Neural cell (in vitro differentiated cells): ENCODE results near the gene SF3B5.

Source experiments
- EP300 ChIP-seq: fragments of 450-650 bp; conservative IDR thresholded peaks from 2 replicates; pipeline ENCODE4 v1.6.1; 2014; ENCODE audit warnings: antibody characterized with exemption, mild to moderate bottlenecking, moderate library complexity; ENCODE audit not compliant: poor library complexity, severe bottlenecking
- EZH2 ChIP-seq: fragments of 200-600, 300-800 bp; shearing (Covaris generic), sonication (generic); IDR thresholded peaks from 2 replicates; pipeline ENCODE4 v1.6.1; 2014; ENCODE audit warnings: antibody characterized with exemption, low read length, borderline replicate concordance, mild to moderate bottlenecking; ENCODE audit not compliant: insufficient read depth, poor library complexity, severe bottlenecking
- MXI1 ChIP-seq: fragments of 450-650 bp; conservative IDR thresholded peaks from 2 replicates; pipeline ENCODE4 v1.6.1; 2014; ENCODE audit warnings: antibody characterized with exemption, mild to moderate bottlenecking; ENCODE audit not compliant: poor library complexity, severe bottlenecking
- POLR2AphosphoS5 ChIP-seq: IDR thresholded peaks from 2 replicates; pipeline ENCODE4 v1.6.1; 2012
- RAD21 ChIP-seq: fragments of 450-650 bp; conservative IDR thresholded peaks from 2 replicates; pipeline ENCODE4 v1.6.1; 2014; ENCODE audit warnings: antibody characterized with exemption, mild to moderate bottlenecking, moderate library complexity
- SMC3 ChIP-seq: fragments of 450-650 bp; conservative IDR thresholded peaks from 2 replicates; pipeline ENCODE4 v1.6.1; 2014; ENCODE audit warnings: antibody characterized with exemption, mild to moderate bottlenecking, moderate library complexity; ENCODE audit not compliant: poor library complexity
- TAF1 ChIP-seq: IDR thresholded peaks from 2 replicates; pipeline ENCODE4 v1.6.1; 2012; ENCODE audit warnings: low read depth
- TF ChIP-seq, protein P1 (sequence below): fragments of 450-650 bp; IDR thresholded peaks from 2 replicates; pipeline ENCODE4 v1.5.1; 2014; ENCODE audit warnings: antibody characterized with exemption, mild to moderate bottlenecking, moderate library complexity; ENCODE audit not compliant: poor library complexity, severe bottlenecking
- TF ChIP-seq, protein P2 (sequence below): IDR thresholded peaks from 2 replicates; pipeline ENCODE4 v1.6.1; 2012; ENCODE audit warnings: borderline replicate concordance

DNA sequence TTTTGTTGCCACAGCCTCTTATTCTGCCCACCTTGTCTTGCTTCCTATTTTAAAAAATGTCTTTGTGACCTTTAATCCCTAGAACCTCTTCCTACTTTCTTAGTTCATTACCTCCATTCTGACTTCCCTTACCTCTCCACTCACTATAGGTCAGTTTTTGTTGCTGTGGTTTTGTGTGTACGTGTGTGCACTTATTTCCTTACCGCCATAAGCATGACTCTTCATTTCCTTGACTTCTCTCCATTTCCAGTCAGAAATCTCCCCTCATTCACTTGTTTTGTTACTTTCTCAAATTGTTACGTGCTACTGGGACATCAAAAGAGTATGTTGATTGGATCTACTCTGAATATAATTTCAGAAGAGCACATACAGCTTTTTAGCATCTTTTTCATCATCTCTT is 26.6 kb downstream of the SF3B5 start:
- TF ChIP-seq, protein P1, sequence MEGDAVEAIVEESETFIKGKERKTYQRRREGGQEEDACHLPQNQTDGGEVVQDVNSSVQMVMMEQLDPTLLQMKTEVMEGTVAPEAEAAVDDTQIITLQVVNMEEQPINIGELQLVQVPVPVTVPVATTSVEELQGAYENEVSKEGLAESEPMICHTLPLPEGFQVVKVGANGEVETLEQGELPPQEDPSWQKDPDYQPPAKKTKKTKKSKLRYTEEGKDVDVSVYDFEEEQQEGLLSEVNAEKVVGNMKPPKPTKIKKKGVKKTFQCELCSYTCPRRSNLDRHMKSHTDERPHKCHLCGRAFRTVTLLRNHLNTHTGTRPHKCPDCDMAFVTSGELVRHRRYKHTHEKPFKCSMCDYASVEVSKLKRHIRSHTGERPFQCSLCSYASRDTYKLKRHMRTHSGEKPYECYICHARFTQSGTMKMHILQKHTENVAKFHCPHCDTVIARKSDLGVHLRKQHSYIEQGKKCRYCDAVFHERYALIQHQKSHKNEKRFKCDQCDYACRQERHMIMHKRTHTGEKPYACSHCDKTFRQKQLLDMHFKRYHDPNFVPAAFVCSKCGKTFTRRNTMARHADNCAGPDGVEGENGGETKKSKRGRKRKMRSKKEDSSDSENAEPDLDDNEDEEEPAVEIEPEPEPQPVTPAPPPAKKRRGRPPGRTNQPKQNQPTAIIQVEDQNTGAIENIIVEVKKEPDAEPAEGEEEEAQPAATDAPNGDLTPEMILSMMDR, result no peak
- TF ChIP-seq EZH2 (no peak), POLR2AphosphoS5 (no peak), EP300 (no peak), RAD21 (no peak), SMC3 (no peak), TAF1 (no peak), MXI1 (no peak)
- TF ChIP-seq, protein P2, sequence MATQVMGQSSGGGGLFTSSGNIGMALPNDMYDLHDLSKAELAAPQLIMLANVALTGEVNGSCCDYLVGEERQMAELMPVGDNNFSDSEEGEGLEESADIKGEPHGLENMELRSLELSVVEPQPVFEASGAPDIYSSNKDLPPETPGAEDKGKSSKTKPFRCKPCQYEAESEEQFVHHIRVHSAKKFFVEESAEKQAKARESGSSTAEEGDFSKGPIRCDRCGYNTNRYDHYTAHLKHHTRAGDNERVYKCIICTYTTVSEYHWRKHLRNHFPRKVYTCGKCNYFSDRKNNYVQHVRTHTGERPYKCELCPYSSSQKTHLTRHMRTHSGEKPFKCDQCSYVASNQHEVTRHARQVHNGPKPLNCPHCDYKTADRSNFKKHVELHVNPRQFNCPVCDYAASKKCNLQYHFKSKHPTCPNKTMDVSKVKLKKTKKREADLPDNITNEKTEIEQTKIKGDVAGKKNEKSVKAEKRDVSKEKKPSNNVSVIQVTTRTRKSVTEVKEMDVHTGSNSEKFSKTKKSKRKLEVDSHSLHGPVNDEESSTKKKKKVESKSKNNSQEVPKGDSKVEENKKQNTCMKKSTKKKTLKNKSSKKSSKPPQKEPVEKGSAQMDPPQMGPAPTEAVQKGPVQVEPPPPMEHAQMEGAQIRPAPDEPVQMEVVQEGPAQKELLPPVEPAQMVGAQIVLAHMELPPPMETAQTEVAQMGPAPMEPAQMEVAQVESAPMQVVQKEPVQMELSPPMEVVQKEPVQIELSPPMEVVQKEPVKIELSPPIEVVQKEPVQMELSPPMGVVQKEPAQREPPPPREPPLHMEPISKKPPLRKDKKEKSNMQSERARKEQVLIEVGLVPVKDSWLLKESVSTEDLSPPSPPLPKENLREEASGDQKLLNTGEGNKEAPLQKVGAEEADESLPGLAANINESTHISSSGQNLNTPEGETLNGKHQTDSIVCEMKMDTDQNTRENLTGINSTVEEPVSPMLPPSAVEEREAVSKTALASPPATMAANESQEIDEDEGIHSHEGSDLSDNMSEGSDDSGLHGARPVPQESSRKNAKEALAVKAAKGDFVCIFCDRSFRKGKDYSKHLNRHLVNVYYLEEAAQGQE, result no peak
